CD8-positive, alpha-beta memory T cell (primary cell): ENCODE data around the gene PGAM1. TPM values are rescaled to one million over a fixed set of nuclear protein-coding genes. Genes with fewer than 3 reads are reported as not detected.
A peak's percentile ranks its signal among the peaks of the same experiment; 100 is the strongest.
"Not testable (repeated sequence)": the region's sequence is repeated elsewhere in the genome, so short reads cannot be mapped to it uniquely, and the experiment has no call there.

Source experiments
- CTCF ChIA-PET: fragments of 350-600 bp; sonication (Branson Sonifier 250); formaldehyde crosslinking; loops from one replicate; lab custom pipeline; 2021; ENCODE audit warnings: antibody characterized with exemption; lab: Charles Lee
- POLR2A ChIA-PET: fragments of 350-600 bp; sonication (Branson Sonifier 250); formaldehyde crosslinking; loops from one replicate; lab custom pipeline; 2021; ENCODE audit warnings: antibody characterized with exemption; lab: Charles Lee
- DNase-seq, 5 donors: peaks; one replicate each; pipeline versions ENCODE4 v3.0.0 to v3.0.0-alpha.2; 2020 to 2022; ENCODE audit warnings: mixed read lengths in 1 of 5
- H3K27ac ChIP-seq: one replicate; pipeline ENCODE4 v1.7.0; 2013; ENCODE audit warnings: low read depth, mild to moderate bottlenecking, low read length, moderate library complexity
- H3K27me3 ChIP-seq: 2 replicates; pipeline ENCODE4 v1.7.0; 2013; ENCODE audit warnings: low read length, mild to moderate bottlenecking; ENCODE audit not compliant: insufficient read depth, poor library complexity, severe bottlenecking
- H3K36me3 ChIP-seq: 2 replicates; pipeline ENCODE4 v1.7.0; 2013; ENCODE audit warnings: mild to moderate bottlenecking, low read length, moderate library complexity; ENCODE audit not compliant: insufficient read depth
- H3K4me1 ChIP-seq: 2 replicates; pipeline ENCODE4 v1.7.0; 2013; ENCODE audit warnings: mild to moderate bottlenecking, low read length, moderate library complexity; ENCODE audit not compliant: insufficient read depth
- H3K4me3 ChIP-seq: 2 replicates; pipeline ENCODE4 v1.7.0; 2013; ENCODE audit warnings: mild to moderate bottlenecking, low read length
- H3K9me3 ChIP-seq: 2 replicates; pipeline ENCODE4 v1.7.0; 2013; ENCODE audit warnings: mild to moderate bottlenecking, low read length
- H3K27ac Mint-ChIP-seq, 8 donors: one replicate each; pipeline ENCODE4 v1.8.0; 2020 to 2021; ENCODE audit warnings: mixed read lengths in 8 of 8, mild to moderate bottlenecking in 6 of 8, inconsistent platforms in 3 of 8, moderate library complexity in 3 of 8
- H3K27me3 Mint-ChIP-seq, 2 donors: one replicate each; pipeline ENCODE4 v1.8.0; 2020 to 2021; ENCODE audit warnings: mixed read lengths in 2 of 2, mild to moderate bottlenecking in 1 of 2, moderate library complexity in 1 of 2
- H3K36me3 Mint-ChIP-seq, 3 donors: one replicate each; pipeline ENCODE4 v1.8.0; 2020 to 2021; ENCODE audit warnings: mixed read lengths in 3 of 3, inconsistent platforms in 1 of 3, mild to moderate bottlenecking in 1 of 3
- H3K4me1 Mint-ChIP-seq, 3 donors: one replicate each; pipeline ENCODE4 v1.8.0; 2020 to 2021; ENCODE audit warnings: mixed read lengths in 3 of 3, inconsistent platforms in 1 of 3, mild to moderate bottlenecking in 1 of 3
- H3K4me3 Mint-ChIP-seq, 7 donors: one replicate each; pipeline ENCODE4 v1.8.0; 2020 to 2021; ENCODE audit warnings: mixed read lengths in 7 of 7, mild to moderate bottlenecking in 6 of 7, moderate library complexity in 4 of 7, inconsistent platforms in 2 of 7
- H3K9me3 Mint-ChIP-seq, 5 donors: one replicate each; pipeline ENCODE4 v1.8.0; 2020 to 2022; ENCODE audit warnings: mixed read lengths in 5 of 5, mild to moderate bottlenecking in 3 of 5, moderate library complexity in 2 of 5, inconsistent platforms in 1 of 5
- polyA plus RNA-seq: library from polyadenylated mRNA; unstranded; fragments of 300-500 nt; fragmentation: Illumina TruSeq; gene quantifications from one replicate; pipeline ENCODE4 v1.2.3, GENCODE V29; 2021
- total RNA-seq, 2 experiments: library from RNA; stranded (reverse); gene quantifications; one replicate each; pipeline ENCODE4 v1.2.3, GENCODE V29; 2021

PGAM1 gene
- total and polyA plus RNA-seq, 3 experiments from 2014 or later = 309 to 1,097 (median 1,086) TPM

- H3K27ac ChIP-seq, H3K4me1 Mint-ChIP-seq, H3K27me3 ChIP-seq, H3K9me3 Mint-ChIP-seq, H3K9me3 ChIP-seq, H3K4me3 ChIP-seq, DNase-seq, H3K4me3 Mint-ChIP-seq, H3K27me3 Mint-ChIP-seq, H3K4me1 ChIP-seq, POLR2A ChIA-PET: not testable (repeated sequence)
- peaks cover 5 to 88% (median 7%) of the 10 kb centered on the region in 3 donors for H3K36me3 Mint-ChIP-seq
- CTCF ChIA-PET = interaction anchor here (1.2 kb wide), 1 partner anchor 61 kb away, joined by 3 read pairs; no protein-coding TSS in a partner anchor
- H3K27ac Mint-ChIP-seq = peak overlapping the region in 2 of 8 donors; percentile 25 to 50
- H3K36me3 ChIP-seq = peaks cover 53% of the 10 kb centered on the region
These were observed 42.8 kb downstream of the PGAM1 start for GRCh38 chr10:97468781-97469180.

- ChIA-PET CTCF (interaction anchor here (1.4 to 2.5 kb wide), 2 partner anchors 10 to 11 kb away, joined by 3 to 6 read pairs; no protein-coding TSS in a partner anchor), POLR2A (interaction anchor here (0.6 kb wide), 1 partner anchor 92 kb away, joined by 3 read pairs; no protein-coding TSS in a partner anchor)
- no peak overlapping the region for H3K4me3 Mint-ChIP-seq
- H3K27ac Mint-ChIP-seq = no peak overlapping the region
- no peaks in the 10 kb centered on the region for H3K9me3 Mint-ChIP-seq
- H3K27me3 Mint-ChIP-seq = no peaks in the 10 kb centered on the region
- no peak for DNase-seq
- Histone ChIP-seq H3K4me3 (no peak overlapping the region), H3K27ac (no peak overlapping the region), H3K36me3 (peaks cover 60% of the 10 kb centered on the region), H3K27me3 (no peaks in the 10 kb centered on the region), H3K4me1 (no peaks in the 10 kb centered on the region), H3K9me3 (no peaks in the 10 kb centered on the region)
- H3K4me1 Mint-ChIP-seq = no peaks in the 10 kb centered on the region
- peaks cover 23 to 88% (median 33%) of the 10 kb centered on the region in 3 donors for H3K36me3 Mint-ChIP-seq
These were observed 48.9 kb downstream of the PGAM1 start for GRCh38 chr10:97474918-97475317.

- Histone ChIP-seq H3K27ac (no peak overlapping the region), H3K4me1 (no peaks in the 10 kb centered on the region), H3K9me3 (no peaks in the 10 kb centered on the region), H3K27me3 (no peaks in the 10 kb centered on the region), H3K36me3 (peaks cover 61% of the 10 kb centered on the region), H3K4me3 (no peak overlapping the region)
- H3K27me3 Mint-ChIP-seq = no peaks in the 10 kb centered on the region
- ChIA-PET CTCF (interaction anchor here (1.1 to 1.3 kb wide), 2 partner anchors 11 to 61 kb away, joined by 3 read pairs; no protein-coding TSS in a partner anchor), POLR2A (no interaction called here)
- H3K4me1 Mint-ChIP-seq = no peaks in the 10 kb centered on the region
- peaks cover 23 to 89% (median 38%) of the 10 kb centered on the region in 3 donors for H3K36me3 Mint-ChIP-seq
- no peak overlapping the region for H3K4me3 Mint-ChIP-seq
- peak overlapping the region in 4 of 8 donors; percentile 1 to 82 (median 40) for H3K27ac Mint-ChIP-seq
- no peaks in the 10 kb centered on the region for H3K9me3 Mint-ChIP-seq
- no peak for DNase-seq
These were observed 50.1 kb downstream of the PGAM1 start for GRCh38 chr10:97475936-97476594.

GRCh38 chr10:97479410-97479809 lies 53.4 kb downstream of the PGAM1 start:
- H3K9me3 Mint-ChIP-seq, CTCF ChIA-PET, POLR2A ChIA-PET, H3K4me3 ChIP-seq, H3K4me3 Mint-ChIP-seq, H3K27ac Mint-ChIP-seq, H3K27me3 Mint-ChIP-seq, H3K4me1 Mint-ChIP-seq, H3K9me3 ChIP-seq, H3K4me1 ChIP-seq, DNase-seq, H3K27ac ChIP-seq, H3K27me3 ChIP-seq: not testable (repeated sequence)
- peaks cover 67% of the 10 kb centered on the region for H3K36me3 ChIP-seq
- peaks cover 18 to 87% (median 38%) of the 10 kb centered on the region in 3 donors for H3K36me3 Mint-ChIP-seq

GRCh38 chr10:97479939-97480338 lies 53.9 kb downstream of the PGAM1 start:
- Histone ChIP-seq H3K4me3 (no peak overlapping the region), H3K4me1 (no peaks in the 10 kb centered on the region), H3K27me3 (no peaks in the 10 kb centered on the region), H3K36me3 (peaks cover 67% of the 10 kb centered on the region), H3K9me3 (no peaks in the 10 kb centered on the region), H3K27ac (no peak overlapping the region)
- no peak for DNase-seq
- Mint-ChIP-seq H3K9me3 (no peaks in the 10 kb centered on the region), H3K4me3 (no peak overlapping the region), H3K27me3 (no peaks in the 10 kb centered on the region), H3K27ac (no peak overlapping the region), H3K36me3 (peaks cover 15 to 82% (median 35%) of the 10 kb centered on the region in 3 donors), H3K4me1 (peaks cover 0 to 5% (median 0%) of the 10 kb centered on the region in 3 donors)
- ChIA-PET POLR2A (interaction anchor here (0.5 kb wide), 1 partner anchor 22 kb away, joined by 4 read pairs; no protein-coding TSS in a partner anchor), CTCF (interaction anchor here (3.7 kb wide), 1 partner anchor 13 kb away, joined by 13 read pairs; no protein-coding TSS in a partner anchor)

- H3K27me3 Mint-ChIP-seq = no peaks in the 10 kb centered on the region
These were observed 55.1 kb downstream of the PGAM1 start for GRCh38 chr10:97481071-97481470.

GRCh38 chr10:97482381-97482780 lies 56.4 kb downstream of the PGAM1 start:
- no peaks in the 10 kb centered on the region for H3K9me3 ChIP-seq
- peaks cover 49% of the 10 kb centered on the region for H3K36me3 ChIP-seq
- H3K27me3 ChIP-seq = no peaks in the 10 kb centered on the region
- H3K9me3 Mint-ChIP-seq = no peaks in the 10 kb centered on the region
- DNase-seq = no peak
- no peaks in the 10 kb centered on the region for H3K27me3 Mint-ChIP-seq
- H3K27ac ChIP-seq = no peak overlapping the region
- peaks cover 2 to 68% (median 15%) of the 10 kb centered on the region in 3 donors for H3K36me3 Mint-ChIP-seq
- H3K4me3 Mint-ChIP-seq = no peak overlapping the region
- no peak overlapping the region for H3K4me3 ChIP-seq
- ChIA-PET POLR2A (no interaction called here), CTCF (interaction anchor here (0.5 to 3.7 kb wide), 2 partner anchors 16 to 155 kb away, joined by 4 to 13 read pairs; no protein-coding TSS in a partner anchor)
- H3K4me1 Mint-ChIP-seq = peaks cover 6 to 17% (median 8%) of the 10 kb centered on the region in 3 donors
- H3K27ac Mint-ChIP-seq = peak overlapping the region in 2 of 8 donors; percentile 44 to 69
- H3K4me1 ChIP-seq = no peaks in the 10 kb centered on the region

More at GRCh38 chr10:97481071-97481470, 55.1 kb downstream of the PGAM1 start:
- H3K9me3 ChIP-seq = no peaks in the 10 kb centered on the region
- H3K9me3 Mint-ChIP-seq = no peaks in the 10 kb centered on the region
- H3K4me3 ChIP-seq = no peak overlapping the region
- no peaks in the 10 kb centered on the region for H3K27me3 ChIP-seq
- H3K4me1 Mint-ChIP-seq = peaks cover 0 to 12% (median 4%) of the 10 kb centered on the region in 3 donors
- CTCF ChIA-PET = interaction anchor here (3.7 kb wide), 1 partner anchor 14 kb away, joined by 13 read pairs; no protein-coding TSS in a partner anchor
- H3K27ac ChIP-seq = no peak overlapping the region
- POLR2A ChIA-PET = no interaction called here
- H3K4me3 Mint-ChIP-seq = no peak overlapping the region
- H3K27ac Mint-ChIP-seq = peak overlapping the region in 1 of 8 donors; percentile 17
- DNase-seq = no peak
- no peaks in the 10 kb centered on the region for H3K4me1 ChIP-seq
- H3K36me3 ChIP-seq = peaks cover 62% of the 10 kb centered on the region
- peaks cover 9 to 78% (median 26%) of the 10 kb centered on the region in 3 donors for H3K36me3 Mint-ChIP-seq
